WI38 (cell line): ENCODE measurements around the gene GPX5.
"Not testable (repeated sequence)": the region's sequence is repeated elsewhere in the genome, so short reads cannot be mapped to it uniquely, and the experiment has no call there.

Experiments used
- H3K4me3 ChIP-seq: 2 replicates; pipeline ENCODE4 v1.5.1; 2011; ENCODE audit warnings: low read depth, mild to moderate bottlenecking, control low read depth, low read length
- CTCF ChIP-seq: IDR thresholded peaks from 2 replicates; pipeline ENCODE4 v1.5.1; 2012; ENCODE audit warnings: low read depth, mild to moderate bottlenecking, control low read depth, low read length

Gene GPX5

DNA sequence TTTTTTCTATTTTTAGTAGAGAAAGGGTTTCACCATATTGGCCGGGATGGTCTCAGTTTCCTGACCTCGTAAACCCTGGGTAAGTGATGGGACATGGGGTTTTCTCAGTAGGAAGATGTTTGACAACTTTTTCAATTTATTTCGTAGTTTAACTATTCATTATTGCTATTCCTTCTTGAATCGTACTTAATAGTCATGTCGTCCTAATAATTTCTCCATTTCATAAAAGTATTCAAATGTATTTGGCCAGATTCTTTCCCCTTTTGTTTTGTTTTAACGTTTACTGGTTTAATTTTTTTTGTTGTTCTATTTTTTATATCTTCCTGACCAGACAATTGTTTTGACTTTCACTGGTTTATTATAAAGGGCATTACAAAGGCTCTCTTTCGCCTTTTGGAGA is 16.3 kb downstream of the GPX5 start:
- TF ChIP-seq CTCF: no peak
- H3K4me3 ChIP-seq: no peak overlapping the region

DNA sequence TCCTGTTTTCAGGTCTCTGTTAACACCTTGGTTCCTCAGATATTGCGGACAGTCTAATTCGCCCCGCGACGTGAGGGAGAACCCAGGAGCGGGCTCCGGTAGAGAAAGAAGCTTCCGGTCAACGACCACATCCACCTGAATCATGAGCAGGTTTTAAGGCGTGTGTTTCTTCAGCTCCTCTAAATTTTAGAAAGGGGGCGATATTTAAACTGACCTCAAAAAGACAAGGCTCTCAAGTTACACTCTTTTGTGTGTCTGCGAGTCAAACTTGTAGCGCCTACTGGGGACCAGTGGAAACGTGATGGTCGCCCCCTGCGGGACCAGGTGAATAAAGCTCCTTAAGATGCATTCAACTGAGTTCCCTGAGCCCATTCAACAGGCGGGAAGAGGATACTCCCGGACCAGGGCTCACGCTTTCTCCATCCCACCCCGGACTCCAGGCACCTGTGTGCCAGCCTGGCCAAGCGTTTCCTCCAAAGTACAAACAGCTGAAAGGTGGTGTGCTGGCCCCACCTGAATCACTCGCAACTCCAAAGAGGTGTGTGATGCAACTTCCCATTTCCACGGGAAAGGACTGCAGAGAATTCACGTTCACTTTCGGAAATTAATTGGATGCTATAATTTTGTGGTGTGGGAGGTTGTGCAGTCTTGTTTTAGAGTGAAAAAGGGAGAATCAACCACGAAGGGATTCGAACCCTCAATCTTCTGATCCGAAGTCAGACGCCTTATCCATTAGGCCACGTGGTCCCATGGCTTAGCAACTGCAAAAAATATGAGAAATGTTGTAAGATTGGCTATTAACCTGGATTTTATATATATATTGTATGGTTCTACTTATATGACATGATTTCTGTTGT is 17.0 kb downstream of the GPX5 start:
- H3K4me3 ChIP-seq: no peak overlapping the region
- no peak for TF ChIP-seq CTCF

- no peak for TF ChIP-seq CTCF
- H3K4me3 ChIP-seq: peak overlapping the region; percentile 42
Observed at GRCh38 chr6:28543651-28544610, 18.2 kb downstream of the GPX5 start.

DNA sequence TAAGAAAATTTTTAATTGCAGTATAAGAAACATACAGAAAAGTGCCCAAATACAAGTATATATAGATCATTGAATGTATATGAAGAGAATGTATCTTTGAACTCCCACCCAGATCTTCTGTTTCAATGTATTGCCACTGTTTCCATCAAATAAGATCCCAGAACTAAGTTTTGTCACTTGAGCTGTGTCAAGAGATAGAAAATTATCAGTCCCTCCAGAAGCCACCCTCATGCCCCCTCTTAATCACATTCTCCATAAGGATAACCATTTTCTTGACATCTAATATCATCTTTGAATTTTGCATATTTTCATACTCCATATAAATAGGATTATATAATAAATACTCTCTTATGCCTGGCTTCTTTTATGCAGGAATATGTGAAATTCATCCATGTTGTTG is 20.3 kb downstream of the GPX5 start:
- no peak for TF ChIP-seq CTCF
- H3K4me3 ChIP-seq: no peak overlapping the region

DNA sequence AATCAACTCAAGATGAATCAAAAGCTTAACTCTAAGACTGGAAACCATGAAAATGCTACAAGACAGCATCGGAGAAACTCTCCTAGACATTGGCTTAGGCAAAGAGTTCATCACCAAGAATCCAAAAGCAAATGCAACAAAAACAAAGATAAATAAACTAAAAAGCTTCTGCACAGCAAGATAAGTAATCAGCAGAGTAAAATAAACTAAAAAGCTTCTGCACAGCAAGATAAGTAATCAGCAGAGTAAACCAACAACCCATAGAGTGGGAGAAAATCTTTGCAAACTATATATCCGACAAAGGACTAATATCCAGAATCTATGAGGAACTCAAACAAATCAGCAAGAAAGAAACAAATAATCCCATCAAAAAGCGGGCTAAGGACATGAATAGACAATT is 21.3 kb downstream of the GPX5 start:
- H3K4me3 ChIP-seq: not testable (repeated sequence)

GRCh38 chr6:28551891-28552666 is 26.4 kb downstream of the GPX5 start:
- no peak for TF ChIP-seq CTCF
- no peak overlapping the region for H3K4me3 ChIP-seq

- H3K4me3 ChIP-seq: no peak overlapping the region
- TF ChIP-seq CTCF: no peak
Observed at GRCh38 chr6:28553384-28553985, 27.8 kb downstream of the GPX5 start.
